H4 (cell line): Measurements from ENCODE around the gene CCR5AS.
A peak's percentile ranks its signal among the peaks of the same experiment; 100 is the strongest.
"Not testable (repeated sequence)": the region's sequence is repeated elsewhere in the genome, so short reads cannot be mapped to it uniquely, and the experiment has no call there.

Source experiments
- DNase-seq: peaks from one replicate; pipeline ENCODE4 v3.0.0-alpha.2; 2015; ENCODE audit warnings: low spot score

CCR5AS gene

GRCh38 chr3:46405301-46406019 lies 1.4 kb downstream of the CCR5AS start:
- no peak for DNase-seq

- not testable (repeated sequence) for DNase-seq
These were observed 4.0 kb downstream of the CCR5AS start for GRCh38 chr3:46402902-46403301.

- DNase-seq: no peak
These were observed 5.3 kb downstream of the CCR5AS start for GRCh38 chr3:46401579-46401978.

GRCh38 chr3:46400846-46401245 lies 6.0 kb downstream of the CCR5AS start:
- DNase-seq: no peak

- DNase-seq: no peak
These were observed 6.7 kb downstream of the CCR5AS start for GRCh38 chr3:46400000-46400734.

- no peak for DNase-seq
These were observed 7.3 kb downstream of the CCR5AS start for GRCh38 chr3:46399557-46399956.

- DNase-seq: no peak
These were observed 7.8 kb downstream of the CCR5AS start for GRCh38 chr3:46399098-46399497.

- DNase-seq: no peak
These were observed 8.5 kb downstream of the CCR5AS start for GRCh38 chr3:46398186-46398955.

GRCh38 chr3:46397111-46397510 lies 9.8 kb downstream of the CCR5AS start:
- DNase-seq: no peak

- DNase-seq: no peak
These were observed 10.9 kb downstream of the CCR5AS start for GRCh38 chr3:46395766-46396530.

- DNase-seq: no peak
These were observed 11.6 kb downstream of the CCR5AS start for GRCh38 chr3:46395210-46395661.

- DNase-seq: no peak
These were observed 13.1 kb downstream of the CCR5AS start for GRCh38 chr3:46393554-46394434.

- DNase-seq: no peak
These were observed 13.9 kb downstream of the CCR5AS start for GRCh38 chr3:46393011-46393410.

GRCh38 chr3:46391526-46391925 lies 15.3 kb downstream of the CCR5AS start:
- not testable (repeated sequence) for DNase-seq

- DNase-seq: no peak
These were observed 17.6 kb downstream of the CCR5AS start for GRCh38 chr3:46389306-46389705.

GRCh38 chr3:46388847-46389246 lies 18.0 kb downstream of the CCR5AS start:
- DNase-seq: not testable (repeated sequence)

- peak; percentile 31 for DNase-seq
These were observed 20.7 kb downstream of the CCR5AS start for GRCh38 chr3:46386205-46386604.

GRCh38 chr3:46383951-46384330 lies 22.9 kb downstream of the CCR5AS start:
- DNase-seq: no peak

GRCh38 chr3:46383211-46383950 lies 23.5 kb downstream of the CCR5AS start:
- no peak for DNase-seq

- DNase-seq: no peak
These were observed 25.2 kb downstream of the CCR5AS start for GRCh38 chr3:46381625-46382024.
